ENCODE data around the gene TRPM8. TPM values are rescaled to one million over a fixed set of nuclear protein-coding genes. Genes with fewer than 3 reads are reported as not detected.

The TRPM8 gene
- total RNA-seq, 1 donor from 2014 or later, result not detected

DNA sequence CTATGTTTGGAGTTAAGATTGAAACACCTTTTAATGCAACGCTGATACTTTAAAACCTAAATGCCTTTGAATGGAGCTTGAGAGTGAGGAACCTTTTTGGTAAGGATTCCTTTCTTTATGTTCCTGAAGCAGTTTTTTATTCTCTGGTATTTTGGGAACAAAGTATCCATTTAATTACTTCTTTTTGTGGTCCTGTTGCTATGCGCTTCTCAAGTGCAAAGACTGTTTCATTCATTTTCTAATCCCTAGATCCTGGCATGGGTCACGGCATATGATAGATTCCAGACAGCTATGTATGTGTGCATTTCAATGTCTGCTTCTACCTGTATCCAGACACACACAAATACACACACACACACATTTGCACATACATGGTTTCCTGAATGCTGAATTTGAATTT is 28.0 kb downstream of the TRPM8 start:
- Histone ChIP-seq H3K36me3 (no peaks in the 10 kb centered on the region), H3K9me3 (peaks cover 6% of the 10 kb centered on the region), H3K27ac (no peak overlapping the region), H3K4me3 (no peak overlapping the region), H3K27me3 (no peaks in the 10 kb centered on the region), H3K4me1 (no peaks in the 10 kb centered on the region)
- no peak for ATAC-seq
- DNase-seq, result no peak
- intact Hi-C loops (cut with DNase I), result no loop called here
- TF ChIP-seq, protein P1, sequence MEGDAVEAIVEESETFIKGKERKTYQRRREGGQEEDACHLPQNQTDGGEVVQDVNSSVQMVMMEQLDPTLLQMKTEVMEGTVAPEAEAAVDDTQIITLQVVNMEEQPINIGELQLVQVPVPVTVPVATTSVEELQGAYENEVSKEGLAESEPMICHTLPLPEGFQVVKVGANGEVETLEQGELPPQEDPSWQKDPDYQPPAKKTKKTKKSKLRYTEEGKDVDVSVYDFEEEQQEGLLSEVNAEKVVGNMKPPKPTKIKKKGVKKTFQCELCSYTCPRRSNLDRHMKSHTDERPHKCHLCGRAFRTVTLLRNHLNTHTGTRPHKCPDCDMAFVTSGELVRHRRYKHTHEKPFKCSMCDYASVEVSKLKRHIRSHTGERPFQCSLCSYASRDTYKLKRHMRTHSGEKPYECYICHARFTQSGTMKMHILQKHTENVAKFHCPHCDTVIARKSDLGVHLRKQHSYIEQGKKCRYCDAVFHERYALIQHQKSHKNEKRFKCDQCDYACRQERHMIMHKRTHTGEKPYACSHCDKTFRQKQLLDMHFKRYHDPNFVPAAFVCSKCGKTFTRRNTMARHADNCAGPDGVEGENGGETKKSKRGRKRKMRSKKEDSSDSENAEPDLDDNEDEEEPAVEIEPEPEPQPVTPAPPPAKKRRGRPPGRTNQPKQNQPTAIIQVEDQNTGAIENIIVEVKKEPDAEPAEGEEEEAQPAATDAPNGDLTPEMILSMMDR (IDR thresholded peaks at IDR 0.05), result no peak

DNA sequence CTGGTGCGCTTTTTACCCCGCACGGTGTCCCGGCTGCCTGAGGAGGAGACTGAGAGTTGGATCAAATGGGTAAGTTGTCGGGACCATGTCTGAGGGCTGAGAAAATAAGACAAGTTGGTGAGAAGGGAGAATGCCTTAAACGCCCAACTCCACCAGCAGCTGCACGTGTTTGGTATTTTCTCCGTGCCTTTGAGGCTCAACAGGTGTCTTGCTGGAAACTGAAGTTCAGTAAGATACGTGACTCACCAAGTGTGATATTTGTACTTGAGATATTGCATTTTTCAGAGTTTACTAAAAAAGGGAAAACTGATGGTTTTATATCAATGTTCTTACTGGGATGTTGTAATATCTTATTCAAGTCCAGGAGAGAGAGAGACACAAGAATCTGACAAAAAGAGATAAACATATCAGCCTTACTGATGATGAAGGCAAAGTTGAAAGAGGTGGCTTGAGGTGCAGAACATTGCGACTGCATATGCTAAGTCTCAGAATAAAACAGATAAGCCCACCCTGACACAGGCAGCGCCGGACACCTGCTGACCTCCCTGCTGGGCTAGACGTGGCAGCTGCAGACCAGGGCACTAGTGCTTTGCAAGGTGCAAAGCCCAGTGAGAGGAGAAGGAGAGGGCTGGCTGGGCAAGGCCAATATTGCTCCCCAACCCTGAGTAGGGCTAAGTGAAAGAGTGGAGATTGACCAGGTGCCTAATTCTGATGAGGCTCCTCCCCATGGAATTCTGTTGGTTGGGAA is 33.1 kb downstream of the TRPM8 start:
- DNase-seq, result no peak
- Histone ChIP-seq H3K9me3 (no peaks in the 10 kb centered on the region), H3K27ac (no peak overlapping the region), H3K4me1 (no peaks in the 10 kb centered on the region), H3K36me3 (no peaks in the 10 kb centered on the region), H3K4me3 (no peak overlapping the region), H3K27me3 (peaks cover 8% of the 10 kb centered on the region)
- intact Hi-C loops (cut with DNase I), result no loop called here
- ATAC-seq, result no peak
- TF ChIP-seq, protein P1 (IDR thresholded peaks at IDR 0.05), result no peak

DNA sequence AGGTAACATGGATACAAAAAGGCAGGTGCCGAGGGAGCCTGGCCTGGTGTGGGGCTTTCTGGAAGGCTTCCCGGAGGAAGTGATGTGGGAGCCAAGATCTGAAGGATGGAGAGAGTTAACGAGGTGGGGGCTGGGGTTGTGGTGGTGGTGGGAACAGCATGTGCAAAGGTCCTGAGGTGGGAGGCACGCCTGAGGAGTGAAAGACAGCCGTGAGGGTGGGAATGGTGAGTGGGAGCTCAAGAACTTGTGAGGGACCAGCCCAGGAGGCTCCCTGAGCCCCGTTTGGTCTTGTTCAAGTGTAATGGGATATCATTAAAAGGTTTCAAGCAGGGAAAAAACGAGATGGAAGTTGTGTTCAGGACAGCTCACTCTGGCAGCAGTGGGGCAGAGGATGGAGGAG is 35.2 kb downstream of the TRPM8 start:
- DNase-seq (no peak), ATAC-seq (no peak)
- Histone ChIP-seq H3K9me3 (no peaks in the 10 kb centered on the region), H3K36me3 (no peaks in the 10 kb centered on the region), H3K27me3 (peaks cover 8% of the 10 kb centered on the region), H3K4me1 (no peaks in the 10 kb centered on the region), H3K27ac (no peak overlapping the region), H3K4me3 (no peak overlapping the region)
- intact Hi-C loops (cut with DNase I), result no loop called here
- TF ChIP-seq, protein P1 (IDR thresholded peaks at IDR 0.05), result no peak

DNA sequence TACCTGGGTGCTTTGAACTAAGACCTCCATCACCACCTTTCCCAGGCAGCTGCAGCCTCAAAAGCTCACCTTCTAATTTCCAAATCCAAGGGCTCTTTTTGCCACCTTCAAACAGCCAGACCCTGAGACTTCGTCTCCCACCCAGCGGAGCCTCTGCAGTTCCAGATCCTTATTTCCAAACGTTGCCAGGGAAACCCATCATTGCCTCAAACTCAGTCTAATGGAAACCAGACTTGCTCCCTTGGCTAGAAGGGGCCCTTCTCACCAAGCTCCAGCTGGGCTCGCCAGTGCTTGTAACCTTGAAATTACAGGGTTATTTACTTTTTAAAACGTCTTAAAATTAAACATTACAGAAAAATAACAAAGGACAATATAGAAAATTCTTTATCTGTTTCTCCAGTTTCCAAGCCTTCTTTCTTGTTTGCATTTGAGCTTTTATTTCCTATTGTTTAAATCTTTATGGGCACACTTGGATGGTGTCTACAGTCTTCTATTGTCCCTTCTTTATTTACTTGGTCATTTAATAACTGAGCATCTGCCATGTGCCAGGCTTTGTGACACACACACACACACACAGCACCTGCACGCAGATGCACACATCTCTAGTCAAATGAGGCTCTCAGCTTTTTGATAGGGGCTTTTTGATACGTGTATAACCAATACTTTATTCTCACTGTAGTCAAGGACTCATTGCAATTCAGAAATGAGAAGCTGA is 36.1 kb downstream of the TRPM8 start:
- Histone ChIP-seq H3K9me3 (no peaks in the 10 kb centered on the region), H3K27me3 (peaks cover 8% of the 10 kb centered on the region), H3K4me3 (no peak overlapping the region), H3K4me1 (no peaks in the 10 kb centered on the region), H3K36me3 (no peaks in the 10 kb centered on the region), H3K27ac (no peak overlapping the region)
- intact Hi-C loops (cut with DNase I), result no loop called here
- DNase-seq, result no peak
- no peak for ATAC-seq
- TF ChIP-seq, protein P1 (IDR thresholded peaks at IDR 0.05), result no peak

DNA sequence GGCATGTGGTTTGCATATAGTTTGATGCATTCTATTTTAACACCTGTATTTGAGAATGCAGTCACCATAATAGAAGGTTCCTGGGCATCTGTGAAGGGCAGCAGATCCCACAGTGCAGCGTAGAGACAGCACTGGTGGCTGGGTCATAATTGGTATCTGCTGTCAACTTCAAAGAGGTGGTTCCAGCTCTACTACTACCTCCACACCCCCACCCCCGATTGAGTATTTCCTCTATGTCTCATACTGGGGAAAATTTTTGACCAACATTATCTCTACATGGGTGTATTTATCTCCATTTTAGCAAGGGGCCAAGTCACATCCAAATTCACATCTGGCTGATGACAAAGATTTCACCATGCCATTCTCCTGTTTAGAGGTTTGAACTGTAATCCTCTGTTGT is 43.0 kb downstream of the TRPM8 start:
- Histone ChIP-seq H3K36me3 (no peaks in the 10 kb centered on the region), H3K27me3 (no peaks in the 10 kb centered on the region), H3K4me3 (no peak overlapping the region), H3K4me1 (no peaks in the 10 kb centered on the region), H3K27ac (no peak overlapping the region), H3K9me3 (no peaks in the 10 kb centered on the region)
- TF ChIP-seq, protein P1 (IDR thresholded peaks at IDR 0.05), result no peak
- no peak for DNase-seq
- intact Hi-C loops (cut with DNase I), result no loop called here
- no peak for ATAC-seq

Measured in upper lobe of right lung (tissue), 1 donor.